ENCODE data around the gene SETD2. TPM values are rescaled to one million over a fixed set of nuclear protein-coding genes. Genes with fewer than 3 reads are reported as not detected.

The SETD2 gene
- total RNA-seq, 4 donors from 2014 or later = 54.3 to 113 (median 67.9) TPM

DNA sequence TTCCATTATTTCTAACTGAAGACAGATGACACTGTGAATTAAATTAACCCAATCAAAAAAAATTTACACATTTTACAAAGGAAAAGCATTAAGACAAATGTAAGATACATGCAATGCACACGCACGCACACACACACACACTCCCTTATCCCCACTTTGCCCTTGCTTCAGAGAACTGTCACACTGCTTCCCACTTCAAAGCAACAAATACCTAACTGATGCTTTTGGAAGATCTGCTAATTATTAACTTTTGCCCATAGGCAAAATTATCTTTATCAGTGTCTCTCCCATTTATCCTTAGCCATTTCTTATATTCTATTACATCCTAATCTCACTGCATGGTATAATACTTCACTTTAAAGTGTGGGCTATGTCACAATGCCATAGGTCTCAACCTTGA, 60.3 kb downstream of the SETD2 start:
- in situ Hi-C loops (cut with MboI; ENCODE audit: low pct_ligation_motif_present in 1 of 4, low pct_unique_long_range_greater_than_20kb in 1 of 4, low sequenced_read_pairs in 3 of 4) = no loop called here
- no peak overlapping the region for H3K27ac ChIP-seq
- no peaks in the 10 kb centered on the region for H3K27me3 ChIP-seq
- DNase-seq = no peak
- TF ChIP-seq POLR2A (IDR thresholded peaks at IDR 0.05) (no peak), POLR2AphosphoS5 (IDR thresholded peaks at IDR 0.05) (no peak), EP300 (IDR thresholded peaks at IDR 0.05; ENCODE audit: low read depth) (no peak)
- TF ChIP-seq, protein P1, sequence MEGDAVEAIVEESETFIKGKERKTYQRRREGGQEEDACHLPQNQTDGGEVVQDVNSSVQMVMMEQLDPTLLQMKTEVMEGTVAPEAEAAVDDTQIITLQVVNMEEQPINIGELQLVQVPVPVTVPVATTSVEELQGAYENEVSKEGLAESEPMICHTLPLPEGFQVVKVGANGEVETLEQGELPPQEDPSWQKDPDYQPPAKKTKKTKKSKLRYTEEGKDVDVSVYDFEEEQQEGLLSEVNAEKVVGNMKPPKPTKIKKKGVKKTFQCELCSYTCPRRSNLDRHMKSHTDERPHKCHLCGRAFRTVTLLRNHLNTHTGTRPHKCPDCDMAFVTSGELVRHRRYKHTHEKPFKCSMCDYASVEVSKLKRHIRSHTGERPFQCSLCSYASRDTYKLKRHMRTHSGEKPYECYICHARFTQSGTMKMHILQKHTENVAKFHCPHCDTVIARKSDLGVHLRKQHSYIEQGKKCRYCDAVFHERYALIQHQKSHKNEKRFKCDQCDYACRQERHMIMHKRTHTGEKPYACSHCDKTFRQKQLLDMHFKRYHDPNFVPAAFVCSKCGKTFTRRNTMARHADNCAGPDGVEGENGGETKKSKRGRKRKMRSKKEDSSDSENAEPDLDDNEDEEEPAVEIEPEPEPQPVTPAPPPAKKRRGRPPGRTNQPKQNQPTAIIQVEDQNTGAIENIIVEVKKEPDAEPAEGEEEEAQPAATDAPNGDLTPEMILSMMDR (IDR thresholded peaks at IDR 0.05) = no peak
- H3K9me3 ChIP-seq = no peaks in the 10 kb centered on the region
- WGBS, 2 donors (ENCODE audit: low coverage in 1 of 2) = 40 to 84% methylated on average over 2 of the region's 2 CpGs
- H3K36me3 ChIP-seq = peaks cover 0 to 48% (median 7%) of the 10 kb centered on the region in 4 donors
- no peak overlapping the region for H3K4me3 ChIP-seq
- H3K4me1 ChIP-seq = peaks cover 0 to 5% (median 2%) of the 10 kb centered on the region in 4 donors
- intact Hi-C loops (cut with DNase I; ENCODE audit: low total_unique reads) = no loop called here

DNA sequence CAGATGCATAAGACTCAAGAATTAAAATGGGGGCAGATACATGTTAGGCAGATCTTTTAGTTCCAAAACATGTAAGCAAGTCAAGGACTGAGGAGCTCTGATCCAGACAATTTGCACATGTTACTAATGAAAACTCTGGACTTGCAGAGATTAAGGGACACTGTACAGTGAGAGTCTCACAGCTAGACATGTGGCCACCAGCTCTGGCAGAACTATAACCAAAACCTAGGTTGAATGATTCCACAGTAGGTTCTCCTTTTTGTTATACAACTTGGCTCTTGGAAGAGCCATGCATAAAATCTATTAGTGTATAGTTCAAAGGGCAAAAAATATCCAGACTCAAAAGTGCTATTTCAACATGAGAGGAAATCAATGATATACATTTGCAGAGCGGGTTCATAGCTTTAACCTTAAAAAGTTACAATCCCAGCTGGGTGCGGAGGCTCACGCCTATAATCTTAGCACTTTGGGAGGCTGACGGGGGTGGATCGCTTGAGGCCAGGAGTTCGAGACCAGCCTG, 61.8 kb downstream of the SETD2 start:
- intact Hi-C loops (cut with DNase I; ENCODE audit: low total_unique reads) = no loop called here
- H3K4me3 ChIP-seq = no peak overlapping the region
- in situ Hi-C loops (cut with MboI; ENCODE audit: low pct_ligation_motif_present in 1 of 4, low pct_unique_long_range_greater_than_20kb in 1 of 4, low sequenced_read_pairs in 3 of 4) = no loop called here
- peaks cover 0 to 5% (median 2%) of the 10 kb centered on the region in 4 donors for H3K4me1 ChIP-seq
- DNase-seq = no peak
- H3K9me3 ChIP-seq = no peaks in the 10 kb centered on the region
- TF ChIP-seq, protein P1 (IDR thresholded peaks at IDR 0.05) = no peak
- TF ChIP-seq POLR2AphosphoS5 (IDR thresholded peaks at IDR 0.05) (no peak), EP300 (IDR thresholded peaks at IDR 0.05; ENCODE audit: low read depth) (no peak), POLR2A (IDR thresholded peaks at IDR 0.05) (no peak)
- peaks cover 0 to 52% (median 11%) of the 10 kb centered on the region in 4 donors for H3K36me3 ChIP-seq
- no peaks in the 10 kb centered on the region for H3K27me3 ChIP-seq
- WGBS, 2 donors (ENCODE audit: low coverage in 1 of 2) = 90 to 93% methylated on average over 4 to 6 of the region's 6 CpGs
- H3K27ac ChIP-seq = no peak overlapping the region

DNA sequence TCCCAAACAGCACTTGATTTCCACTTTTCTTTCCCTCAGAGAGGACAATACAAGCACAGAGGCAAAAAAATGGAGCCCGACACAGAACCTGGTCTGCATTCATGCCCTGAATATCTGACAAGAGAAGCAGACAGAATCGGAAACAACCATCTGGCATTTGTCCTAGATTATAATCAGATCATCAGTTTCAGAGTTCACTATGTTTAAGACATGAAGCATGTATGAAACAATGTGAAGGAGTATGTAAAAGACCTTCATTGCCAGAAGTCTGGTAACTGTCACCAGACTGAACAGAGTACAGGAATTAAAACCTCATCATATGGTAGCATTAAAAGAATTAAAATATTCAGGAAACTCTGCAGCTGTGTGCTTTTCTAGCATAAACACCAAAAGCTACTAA, 65.0 kb downstream of the SETD2 start:
- Histone ChIP-seq H3K4me1 (peaks cover 0 to 5% (median 2%) of the 10 kb centered on the region in 4 donors), H3K4me3 (no peak overlapping the region), H3K9me3 (no peaks in the 10 kb centered on the region), H3K27ac (no peak overlapping the region), H3K36me3 (peaks cover 0 to 47% (median 20%) of the 10 kb centered on the region in 4 donors), H3K27me3 (no peaks in the 10 kb centered on the region)
- intact Hi-C loops (cut with DNase I; ENCODE audit: low total_unique reads) (no loop called here), in situ Hi-C loops (cut with MboI; ENCODE audit: low pct_ligation_motif_present in 1 of 4, low pct_unique_long_range_greater_than_20kb in 1 of 4, low sequenced_read_pairs in 3 of 4) (no loop called here)
- 52 to 86% methylated on average over 2 of the region's 2 CpGs for WGBS, 2 donors (ENCODE audit: low coverage in 1 of 2)
- TF ChIP-seq EP300 (IDR thresholded peaks at IDR 0.05; ENCODE audit: low read depth) = no peak
- DNase-seq = no peak

GRCh38 chr3:47097864-47098263, 66.0 kb downstream of the SETD2 start:
- Histone ChIP-seq H3K27me3 (no peaks in the 10 kb centered on the region), H3K4me1 (peaks cover 0 to 5% (median 2%) of the 10 kb centered on the region in 4 donors), H3K4me3 (no peak overlapping the region), H3K27ac (no peak overlapping the region), H3K36me3 (peaks cover 0 to 47% (median 20%) of the 10 kb centered on the region in 4 donors), H3K9me3 (no peaks in the 10 kb centered on the region)
- in situ Hi-C loops (cut with MboI; ENCODE audit: low pct_ligation_motif_present in 1 of 4, low pct_unique_long_range_greater_than_20kb in 1 of 4, low sequenced_read_pairs in 3 of 4) = no loop called here
- no peak for DNase-seq
- intact Hi-C loops (cut with DNase I; ENCODE audit: low total_unique reads) = no loop called here
- TF ChIP-seq, protein P1 (IDR thresholded peaks at IDR 0.05) = no peak
- TF ChIP-seq EP300 (IDR thresholded peaks at IDR 0.05; ENCODE audit: low read depth) (no peak), POLR2AphosphoS5 (IDR thresholded peaks at IDR 0.05) (no peak), POLR2A (IDR thresholded peaks at IDR 0.05) (no peak)
- WGBS, 2 donors (ENCODE audit: low coverage in 1 of 2) = 93 to 94% methylated on average over 5 of the region's 5 CpGs

DNA sequence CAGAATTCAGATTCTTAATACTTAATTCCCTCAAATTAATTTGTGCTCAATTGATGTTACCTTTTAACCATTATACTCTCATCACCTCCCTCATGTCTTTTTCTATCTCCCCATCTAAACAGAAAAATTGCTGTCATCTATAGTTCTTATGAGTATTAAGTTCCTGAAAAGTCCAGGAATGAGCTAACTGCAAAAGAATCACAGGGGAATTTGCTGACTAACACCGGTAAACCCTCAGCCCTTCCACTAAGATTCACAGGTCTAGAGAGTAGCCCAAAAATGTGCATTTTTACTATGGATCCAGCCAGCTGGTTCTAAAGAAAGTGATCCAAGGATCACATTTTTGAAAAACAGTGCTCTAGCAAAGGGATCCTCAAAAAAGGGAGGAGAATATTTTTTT, 67.0 kb downstream of the SETD2 start:
- in situ Hi-C loops (cut with MboI; ENCODE audit: low pct_ligation_motif_present in 1 of 4, low pct_unique_long_range_greater_than_20kb in 1 of 4, low sequenced_read_pairs in 3 of 4) = no loop called here
- TF ChIP-seq POLR2A (IDR thresholded peaks at IDR 0.05) (no peak), POLR2AphosphoS5 (IDR thresholded peaks at IDR 0.05) (no peak)
- intact Hi-C loops (cut with DNase I; ENCODE audit: low total_unique reads) = no loop called here
- Histone ChIP-seq H3K27ac (no peak overlapping the region), H3K4me3 (no peak overlapping the region), H3K36me3 (peaks cover 0 to 43% (median 20%) of the 10 kb centered on the region in 4 donors), H3K4me1 (peaks cover 0 to 4% (median 2%) of the 10 kb centered on the region in 4 donors), H3K27me3 (no peaks in the 10 kb centered on the region), H3K9me3 (no peaks in the 10 kb centered on the region)
- no peak for DNase-seq
- WGBS, 2 donors (ENCODE audit: low coverage in 1 of 2) = 77 to 88% methylated on average over 1 of the region's 1 CpG

All from transverse colon (tissue), 4 donors.